HEK293T (cell line): Measurements from ENCODE around the gene GLMN.

Source experiments
- ELF4 ChIP-seq: fragments of 450-650 bp; IDR thresholded peaks from 2 replicates; pipeline ENCODE4 v1.6.1; 2017; ENCODE audit warnings: antibody characterized with exemption
- FOXM1 ChIP-seq: fragments of 450-650 bp; IDR thresholded peaks from 2 replicates; pipeline ENCODE4 v1.6.1; 2017; ENCODE audit warnings: mild to moderate bottlenecking, borderline replicate concordance
- HDGF ChIP-seq: fragments of 450-650 bp; IDR thresholded peaks from 2 replicates; pipeline ENCODE4 v1.6.1; 2017; ENCODE audit warnings: antibody characterized with exemption, borderline replicate concordance
- SUZ12 ChIP-seq: fragments of 450-650 bp; IDR thresholded peaks from 2 replicates; pipeline ENCODE4 v1.6.1; 2016; ENCODE audit warnings: mild to moderate bottlenecking

- no peak for TF ChIP-seq FOXM1
- no peak for TF ChIP-seq ELF4
- TF ChIP-seq SUZ12: no peak
- no peak for TF ChIP-seq HDGF
Measured at GRCh38 chr1:92301021-92301420, 2.2 kb upstream of the GLMN start.
